OCI-LY3 (cell line): ENCODE results near the gene SCO2.
A peak's percentile ranks its signal among the peaks of the same experiment; 100 is the strongest.

Experiments used
- H2AFZ ChIP-seq: fragments of 200-600, 300-600 bp; shearing (Covaris generic); 2 replicates; pipeline ENCODE4 v1.6.0; 2014; ENCODE audit warnings: antibody characterized with exemption, low read depth, low read length
- H3K27ac ChIP-seq: fragments of 200-600, 300-600 bp; sonication (generic); 2 replicates; pipeline ENCODE4 v1.5.1; 2014; ENCODE audit warnings: mild to moderate bottlenecking, low read length, moderate library complexity, mixed read lengths
- H3K27me3 ChIP-seq: fragments of 200-600, 300-600 bp; sonication (generic); 2 replicates; pipeline ENCODE4 v1.6.1; 2014; ENCODE audit warnings: low read depth, low read length, mixed read lengths
- H3K36me3 ChIP-seq: fragments of 200-600, 300-600 bp; sonication (generic); replicated peaks from 2 replicates; pipeline ENCODE3; 2014; ENCODE audit warnings: low read depth, low read length, mixed read lengths
- H3K4me1 ChIP-seq: fragments of 300-600, 200-600 bp; sonication (generic); 2 replicates; pipeline ENCODE4 v1.6.1; 2014; ENCODE audit warnings: low read length, mixed read lengths
- H3K4me2 ChIP-seq: fragments of 200-600, 300-600 bp; sonication (generic); 2 replicates; pipeline ENCODE4 v1.6.1; 2014; ENCODE audit warnings: low read length, mixed read lengths
- H3K4me3 ChIP-seq: fragments of 300-600, 200-600 bp; sonication (generic); 2 replicates; pipeline ENCODE4 v1.5.1; 2014; ENCODE audit warnings: antibody characterized with exemption, mild to moderate bottlenecking, low read length, moderate library complexity
- H3K79me2 ChIP-seq: fragments of 300-600, 200-600 bp; shearing (Covaris generic); 2 replicates; pipeline ENCODE4 v1.6.1; 2014; ENCODE audit warnings: mild to moderate bottlenecking, low read length, mixed read lengths
- H3K9ac ChIP-seq: fragments of 300-600, 200-600 bp; shearing (Covaris generic); 2 replicates; pipeline ENCODE4 v1.6.0; 2014; ENCODE audit warnings: mild to moderate bottlenecking, low read length, moderate library complexity
- H3K9me3 ChIP-seq: fragments of 200-600, 300-600 bp; shearing (Covaris generic); 2 replicates; pipeline ENCODE4 v1.6.1; 2014; ENCODE audit warnings: low read length, mixed read lengths; ENCODE audit not compliant: insufficient read depth
- H4K20me1 ChIP-seq: fragments of 200-600, 300-600 bp; sonication (generic); 2 replicates; pipeline ENCODE4 v1.6.1; 2016; ENCODE audit warnings: low read length, mixed read lengths; ENCODE audit not compliant: insufficient read depth
- EZH2phosphoT487 ChIP-seq: fragments of 200-600 bp; shearing (Covaris generic); IDR thresholded peaks from 2 replicates; pipeline ENCODE4 v1.6.1; 2018; ENCODE audit warnings: antibody characterized with exemption, mixed run types, low read depth
- TF ChIP-seq, protein P1 (sequence below): fragments of 200-600, 300-600 bp; sonication (generic); IDR thresholded peaks from 2 replicates; pipeline ENCODE4 v1.5.1; 2014; ENCODE audit warnings: antibody characterized with exemption, low read length, low read depth

The SCO2 gene

DNA sequence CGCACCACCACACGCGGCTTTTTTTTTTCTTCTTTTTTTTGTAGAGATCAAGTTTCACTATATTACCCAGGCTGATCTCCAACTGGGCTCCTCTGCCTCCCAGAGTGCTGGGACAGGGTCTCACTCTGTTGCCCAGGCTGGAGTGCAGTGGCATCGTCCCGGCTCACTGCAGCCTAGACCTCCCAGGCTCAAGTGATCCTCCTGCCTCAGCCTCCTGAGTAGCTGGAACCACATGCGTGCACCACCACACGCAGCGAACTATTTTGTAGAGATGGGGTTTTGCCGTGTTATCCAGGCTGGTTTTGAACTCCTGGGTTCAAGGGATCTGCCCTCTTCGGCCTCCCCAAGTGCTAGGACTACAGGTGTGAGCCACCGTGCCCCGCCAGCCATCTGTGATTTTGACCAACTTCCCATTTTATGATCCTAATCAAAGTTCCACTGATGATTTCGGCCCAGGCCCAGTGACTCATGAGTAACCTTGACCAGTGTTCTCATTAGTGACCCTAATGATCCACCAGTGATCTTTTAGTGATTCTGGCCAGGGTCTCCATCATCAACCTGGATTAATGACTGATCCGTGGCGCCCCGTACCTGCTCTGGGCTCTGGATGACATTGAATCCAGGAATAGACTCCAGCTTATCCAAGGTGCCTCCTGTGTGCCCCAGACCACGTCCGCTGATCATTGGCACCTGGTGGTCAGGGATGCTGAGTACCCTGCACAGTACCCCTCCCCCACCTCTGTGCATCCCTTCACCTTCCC lies 2.7 kb upstream of the SCO2 start:
- Histone ChIP-seq H3K27me3 (no peaks in the 10 kb centered on the region), H3K4me3 (peak overlapping the region; percentile 84), H3K4me2 (peak overlapping the region; percentile 93), H2AFZ (no peak overlapping the region), H3K9ac (no peak overlapping the region), H3K79me2 (peaks cover 22% of the 10 kb centered on the region), H3K4me1 (peaks cover 24% of the 10 kb centered on the region), H3K36me3 (peaks cover 4% of the 10 kb centered on the region), H3K9me3 (no peaks in the 10 kb centered on the region), H3K27ac (no peak overlapping the region), H4K20me1 (peaks cover 6% of the 10 kb centered on the region; the same call in 1 of the 2 replicates)
- no peak for TF ChIP-seq EZH2phosphoT487
- TF ChIP-seq, protein P1, sequence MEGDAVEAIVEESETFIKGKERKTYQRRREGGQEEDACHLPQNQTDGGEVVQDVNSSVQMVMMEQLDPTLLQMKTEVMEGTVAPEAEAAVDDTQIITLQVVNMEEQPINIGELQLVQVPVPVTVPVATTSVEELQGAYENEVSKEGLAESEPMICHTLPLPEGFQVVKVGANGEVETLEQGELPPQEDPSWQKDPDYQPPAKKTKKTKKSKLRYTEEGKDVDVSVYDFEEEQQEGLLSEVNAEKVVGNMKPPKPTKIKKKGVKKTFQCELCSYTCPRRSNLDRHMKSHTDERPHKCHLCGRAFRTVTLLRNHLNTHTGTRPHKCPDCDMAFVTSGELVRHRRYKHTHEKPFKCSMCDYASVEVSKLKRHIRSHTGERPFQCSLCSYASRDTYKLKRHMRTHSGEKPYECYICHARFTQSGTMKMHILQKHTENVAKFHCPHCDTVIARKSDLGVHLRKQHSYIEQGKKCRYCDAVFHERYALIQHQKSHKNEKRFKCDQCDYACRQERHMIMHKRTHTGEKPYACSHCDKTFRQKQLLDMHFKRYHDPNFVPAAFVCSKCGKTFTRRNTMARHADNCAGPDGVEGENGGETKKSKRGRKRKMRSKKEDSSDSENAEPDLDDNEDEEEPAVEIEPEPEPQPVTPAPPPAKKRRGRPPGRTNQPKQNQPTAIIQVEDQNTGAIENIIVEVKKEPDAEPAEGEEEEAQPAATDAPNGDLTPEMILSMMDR: no peak

DNA sequence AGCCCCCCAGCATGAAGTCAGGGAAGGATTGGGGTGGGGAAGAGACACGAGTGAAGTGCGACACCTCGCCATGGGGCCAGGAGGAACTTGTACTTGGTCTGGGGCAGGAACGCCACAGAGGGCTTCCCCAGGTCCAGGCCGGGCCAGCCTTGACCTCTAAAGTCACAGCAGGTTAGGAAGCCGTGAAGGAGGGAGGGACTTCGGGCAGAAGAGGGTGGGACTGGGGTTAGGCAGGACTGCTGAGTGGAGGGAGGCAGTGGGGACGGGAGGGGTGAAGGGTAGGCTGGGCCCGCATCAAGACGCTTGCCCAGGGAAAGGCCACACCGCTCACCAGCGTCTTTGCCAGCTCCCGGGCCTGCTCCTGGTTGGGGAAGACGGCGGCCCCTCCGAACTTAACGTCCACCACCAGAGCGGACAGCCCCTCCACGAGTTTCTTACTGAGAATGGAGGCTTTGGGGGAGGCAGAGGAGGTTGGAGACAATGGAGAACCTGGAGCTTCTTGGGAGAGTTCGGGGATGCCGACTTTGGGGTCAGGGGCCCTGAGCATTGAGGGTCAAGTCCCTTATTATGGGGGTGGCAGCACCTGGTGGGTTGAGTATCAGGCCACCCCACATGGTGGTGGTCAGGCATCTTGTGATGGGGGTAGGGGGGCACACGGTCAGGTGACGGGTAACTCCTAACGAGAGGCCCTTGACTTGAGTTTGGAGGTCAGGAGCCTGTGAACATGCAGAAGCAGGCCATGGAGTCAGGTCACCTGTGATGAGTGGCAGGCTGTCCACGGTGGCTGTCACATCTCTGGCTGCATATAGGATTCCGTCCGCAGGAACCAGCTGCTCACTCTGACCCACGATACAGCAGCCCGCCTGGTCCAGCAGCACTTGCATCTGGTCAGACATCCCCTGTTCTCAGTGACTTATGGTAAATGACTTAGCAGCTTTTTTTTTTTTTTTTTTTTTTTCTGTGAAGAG lies 1.7 kb upstream of the SCO2 start:
- Histone ChIP-seq H3K36me3 (peaks cover 4% of the 10 kb centered on the region), H3K4me1 (peaks cover 17% of the 10 kb centered on the region), H3K4me3 (peak overlapping the region; percentile 84), H3K27ac (peak overlapping the region; percentile 93), H3K79me2 (peaks cover 22% of the 10 kb centered on the region), H3K9me3 (no peaks in the 10 kb centered on the region), H4K20me1 (peaks cover 6% of the 10 kb centered on the region; the same call in 1 of the 2 replicates), H2AFZ (no peak overlapping the region), H3K27me3 (no peaks in the 10 kb centered on the region), H3K9ac (peak overlapping the region; percentile 92), H3K4me2 (peak overlapping the region; percentile 93)
- TF ChIP-seq, protein P1: no peak
- no peak for TF ChIP-seq EZH2phosphoT487

DNA sequence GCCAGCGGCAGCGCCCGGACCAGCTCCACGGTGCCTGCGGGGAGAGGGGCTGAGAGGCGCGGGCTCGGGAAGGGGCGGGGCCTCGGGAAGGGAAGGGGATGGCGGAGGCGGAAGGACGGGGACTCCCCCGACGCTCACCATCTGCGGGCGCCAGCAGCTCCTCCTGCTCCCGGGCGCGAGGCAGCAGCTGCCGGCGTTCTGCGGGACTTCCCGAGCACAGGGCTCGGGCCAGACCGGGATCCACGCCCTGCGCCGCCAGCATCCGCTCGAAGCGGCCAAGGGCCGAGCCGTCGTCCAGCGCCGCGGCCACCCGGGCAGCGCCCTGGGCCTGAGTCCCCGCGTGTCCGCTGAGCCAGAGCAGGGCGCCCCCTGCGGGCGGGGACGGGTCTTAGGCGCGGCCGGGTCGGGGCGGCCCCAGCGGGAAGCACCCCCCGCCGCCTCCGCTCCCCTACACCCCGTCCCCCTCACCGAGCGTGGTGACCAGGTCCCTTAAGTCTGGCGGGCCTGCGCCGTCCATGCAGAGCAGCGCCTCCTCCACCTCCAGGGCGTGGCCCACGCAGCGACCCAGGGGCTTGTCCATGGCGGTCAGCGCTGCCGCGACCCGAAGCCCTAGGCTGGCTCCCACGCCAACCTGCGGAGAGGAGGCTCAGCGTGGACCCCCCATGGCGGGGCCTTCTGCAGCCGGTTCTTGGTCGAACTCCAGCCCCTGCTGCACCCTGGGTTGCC lies 873 bp upstream of the SCO2 start:
- Histone ChIP-seq H3K27ac (peak overlapping the region; percentile 93), H3K4me2 (peak overlapping the region; percentile 93), H3K9me3 (no peaks in the 10 kb centered on the region), H3K4me1 (peaks cover 17% of the 10 kb centered on the region), H4K20me1 (peaks cover 6% of the 10 kb centered on the region; the same call in 1 of the 2 replicates), H2AFZ (no peak overlapping the region), H3K27me3 (no peaks in the 10 kb centered on the region), H3K9ac (peak overlapping the region; percentile 92), H3K36me3 (peaks cover 4% of the 10 kb centered on the region), H3K79me2 (peaks cover 22% of the 10 kb centered on the region), H3K4me3 (peak overlapping the region; percentile 84)
- TF ChIP-seq, protein P1: peak; percentile 39
- TF ChIP-seq EZH2phosphoT487: no peak
